ENCODE results near the gene ELFN1.

- TF ChIP-seq GABPA (IDR thresholded peaks at IDR 0.05 in 1 of 2, conservative IDR thresholded peaks at IDR 0.05 in 1 of 2): no peak
- no peak for TF ChIP-seq CTCF (IDR thresholded peaks at IDR 0.05; ENCODE audit: low read depth, low read length, missing input control)
- TF ChIP-seq RAD21 (IDR thresholded peaks at IDR 0.05): no peak
- no peak for TF ChIP-seq YY1 (IDR thresholded peaks at IDR 0.05)
- TF ChIP-seq REST (IDR thresholded peaks at IDR 0.05): no peak
- TF ChIP-seq TAF1 (conservative IDR thresholded peaks at IDR 0.05): no peak
- TF ChIP-seq MAX (IDR thresholded peaks at IDR 0.05): no peak
- TF ChIP-seq JUND (IDR thresholded peaks at IDR 0.05): no peak
- no peak for TF ChIP-seq RXRA (IDR thresholded peaks at IDR 0.05)
- TF ChIP-seq ZBTB33 (IDR thresholded peaks at IDR 0.05): no peak
These were observed 39.3 kb upstream of the ELFN1 start for GRCh38 chr7:1630700-1631336.
